ENCODE measurements around the gene SHPK. TPM values are rescaled to one million over a fixed set of nuclear protein-coding genes. Genes with fewer than 3 reads are reported as not detected.

The SHPK gene
- total RNA-seq, 1 experiment from 2014 or later, result 20.0 TPM

DNA sequence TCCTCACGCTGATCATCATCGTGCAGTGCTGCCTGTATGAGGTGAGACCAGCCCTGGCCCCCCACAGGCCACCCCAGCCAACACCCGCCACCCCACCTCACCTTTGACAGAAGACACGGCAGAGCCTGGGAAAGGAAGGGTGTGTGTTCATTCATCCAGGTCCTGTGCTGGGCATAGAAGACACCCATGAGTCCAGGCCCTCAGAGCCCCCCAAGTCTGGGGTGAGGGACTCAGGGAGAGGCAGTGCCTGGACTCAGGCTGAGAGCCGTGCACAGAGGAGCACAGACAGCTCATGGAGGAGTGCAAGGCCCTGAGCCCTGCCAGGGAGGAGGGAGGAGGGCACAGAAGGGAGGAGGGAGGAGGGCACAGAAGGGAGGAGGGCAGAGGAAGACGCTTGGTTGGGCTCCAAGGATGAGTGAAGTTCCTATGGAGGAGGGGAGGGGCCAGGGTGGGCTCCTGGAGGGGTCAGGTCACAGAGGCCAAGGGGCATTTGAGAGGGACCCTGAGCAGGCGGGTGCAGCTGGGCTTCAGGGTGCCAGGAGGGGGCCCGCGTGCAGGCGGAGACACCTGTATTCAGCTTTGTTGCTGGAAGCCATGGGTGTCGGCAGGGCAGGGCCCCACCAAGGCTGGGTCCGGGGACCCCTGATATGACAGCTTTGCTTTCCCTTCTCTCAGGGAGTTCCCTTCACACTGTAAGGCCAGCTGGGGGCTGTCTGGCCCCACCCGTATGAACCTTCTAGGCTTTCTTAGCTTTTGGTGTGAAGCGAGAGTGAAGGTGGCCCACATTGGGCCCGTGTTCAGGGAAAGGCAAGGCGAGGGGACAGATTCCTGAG, 20.9 kb upstream of the SHPK start:
- H3K27ac ChIP-seq (ENCODE audit: low read depth, low read length, poor library complexity, severe bottlenecking), result no peak overlapping the region
- H3K9me3 ChIP-seq (ENCODE audit: low read depth, low read length, poor library complexity, severe bottlenecking), result no peaks in the 10 kb centered on the region
- H3K27me3 ChIP-seq (replicated peaks; ENCODE audit: insufficient read depth, low read depth, low read length, poor library complexity), result no peaks in the 10 kb centered on the region
- H3K4me1 ChIP-seq (ENCODE audit: insufficient read depth, low read length, poor library complexity, severe bottlenecking), result no peaks in the 10 kb centered on the region
- no TSS peak for BruUV-seq (replicated peaks)
- no peaks in the 10 kb centered on the region for H3K36me3 ChIP-seq (ENCODE audit: insufficient read depth, low read length, poor library complexity, severe bottlenecking)
- ChIA-PET POLR2A (ENCODE audit: low non-redundant PET) (no interaction called here), CTCF (no interaction called here)
- no peak overlapping the region for H3K4me3 ChIP-seq (ENCODE audit: low read depth, low read length, poor library complexity, severe bottlenecking)
- no peak for DNase-seq (ENCODE audit: low spot score)
- intact Hi-C loops (cut with micrococcal nuclease; ENCODE audit: unreplicated experiment), result no loop called here
- TF ChIP-seq, protein P1, sequence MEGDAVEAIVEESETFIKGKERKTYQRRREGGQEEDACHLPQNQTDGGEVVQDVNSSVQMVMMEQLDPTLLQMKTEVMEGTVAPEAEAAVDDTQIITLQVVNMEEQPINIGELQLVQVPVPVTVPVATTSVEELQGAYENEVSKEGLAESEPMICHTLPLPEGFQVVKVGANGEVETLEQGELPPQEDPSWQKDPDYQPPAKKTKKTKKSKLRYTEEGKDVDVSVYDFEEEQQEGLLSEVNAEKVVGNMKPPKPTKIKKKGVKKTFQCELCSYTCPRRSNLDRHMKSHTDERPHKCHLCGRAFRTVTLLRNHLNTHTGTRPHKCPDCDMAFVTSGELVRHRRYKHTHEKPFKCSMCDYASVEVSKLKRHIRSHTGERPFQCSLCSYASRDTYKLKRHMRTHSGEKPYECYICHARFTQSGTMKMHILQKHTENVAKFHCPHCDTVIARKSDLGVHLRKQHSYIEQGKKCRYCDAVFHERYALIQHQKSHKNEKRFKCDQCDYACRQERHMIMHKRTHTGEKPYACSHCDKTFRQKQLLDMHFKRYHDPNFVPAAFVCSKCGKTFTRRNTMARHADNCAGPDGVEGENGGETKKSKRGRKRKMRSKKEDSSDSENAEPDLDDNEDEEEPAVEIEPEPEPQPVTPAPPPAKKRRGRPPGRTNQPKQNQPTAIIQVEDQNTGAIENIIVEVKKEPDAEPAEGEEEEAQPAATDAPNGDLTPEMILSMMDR (conservative IDR thresholded peaks at IDR 0.05; ENCODE audit: low read depth, low read length), result no peak
- no peak for TF ChIP-seq EZH2 (IDR thresholded peaks at IDR 0.05; ENCODE audit: borderline replicate concordance, low read depth, low read length, poor library complexity, severe bottlenecking)

DNA sequence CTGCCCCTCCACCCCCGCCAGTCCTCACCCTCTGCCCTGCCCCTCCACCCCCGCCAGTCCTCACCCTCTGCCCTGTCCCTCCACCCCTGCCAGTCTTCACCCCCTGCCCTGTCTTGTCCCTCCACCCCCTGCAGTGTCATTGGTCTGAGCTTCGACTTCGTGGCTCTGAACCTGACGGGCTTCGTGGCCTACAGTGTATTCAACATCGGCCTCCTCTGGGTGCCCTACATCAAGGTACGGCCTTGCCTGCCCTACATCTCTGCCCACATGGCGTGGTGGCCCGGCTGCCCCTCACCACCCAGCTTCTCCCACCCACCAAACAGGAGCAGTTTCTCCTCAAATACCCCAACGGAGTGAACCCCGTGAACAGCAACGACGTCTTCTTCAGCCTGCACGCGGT, 20.3 kb upstream of the SHPK start:
- no peaks in the 10 kb centered on the region for H3K9me3 ChIP-seq (ENCODE audit: low read depth, low read length, poor library complexity, severe bottlenecking)
- ChIA-PET CTCF (no interaction called here), POLR2A (ENCODE audit: low non-redundant PET) (no interaction called here)
- DNase-seq (ENCODE audit: low spot score), result no peak
- H3K4me1 ChIP-seq (ENCODE audit: insufficient read depth, low read length, poor library complexity, severe bottlenecking), result no peaks in the 10 kb centered on the region
- H3K27me3 ChIP-seq (replicated peaks; ENCODE audit: insufficient read depth, low read depth, low read length, poor library complexity), result no peaks in the 10 kb centered on the region
- intact Hi-C loops (cut with micrococcal nuclease; ENCODE audit: unreplicated experiment), result no loop called here
- H3K4me3 ChIP-seq (ENCODE audit: low read depth, low read length, poor library complexity, severe bottlenecking), result no peak overlapping the region
- no TSS peak for BruUV-seq (replicated peaks)
- TF ChIP-seq EZH2 (IDR thresholded peaks at IDR 0.05; ENCODE audit: borderline replicate concordance, low read depth, low read length, poor library complexity, severe bottlenecking), result no peak
- TF ChIP-seq, protein P1 (conservative IDR thresholded peaks at IDR 0.05; ENCODE audit: low read depth, low read length), result no peak
- H3K36me3 ChIP-seq (ENCODE audit: insufficient read depth, low read length, poor library complexity, severe bottlenecking), result no peaks in the 10 kb centered on the region
- H3K27ac ChIP-seq (ENCODE audit: low read depth, low read length, poor library complexity, severe bottlenecking), result no peak overlapping the region

GRCh38 chr17:3655766-3656165, 19.7 kb upstream of the SHPK start:
- POLR2A ChIA-PET (ENCODE audit: low non-redundant PET), result interaction anchor here (0.6 kb wide), 1 partner anchor 96 kb away, joined by 3 read pairs; no protein-coding TSS in a partner anchor
- no TSS peak for BruUV-seq (replicated peaks)
- Histone ChIP-seq H3K4me3 (ENCODE audit: low read depth, low read length, poor library complexity, severe bottlenecking) (no peak overlapping the region), H3K27ac (ENCODE audit: low read depth, low read length, poor library complexity, severe bottlenecking) (no peak overlapping the region), H3K36me3 (ENCODE audit: insufficient read depth, low read length, poor library complexity, severe bottlenecking) (no peaks in the 10 kb centered on the region), H3K4me1 (ENCODE audit: insufficient read depth, low read length, poor library complexity, severe bottlenecking) (no peaks in the 10 kb centered on the region), H3K27me3 (replicated peaks; ENCODE audit: insufficient read depth, low read depth, low read length, poor library complexity) (no peaks in the 10 kb centered on the region), H3K9me3 (ENCODE audit: low read depth, low read length, poor library complexity, severe bottlenecking) (no peaks in the 10 kb centered on the region)
- TF ChIP-seq, protein P1 (conservative IDR thresholded peaks at IDR 0.05; ENCODE audit: low read depth, low read length), result no peak
- no peak for TF ChIP-seq EZH2 (IDR thresholded peaks at IDR 0.05; ENCODE audit: borderline replicate concordance, low read depth, low read length, poor library complexity, severe bottlenecking)
- no peak for DNase-seq (ENCODE audit: low spot score)
- CTCF ChIA-PET, result no interaction called here
- intact Hi-C loops (cut with micrococcal nuclease; ENCODE audit: unreplicated experiment), result no loop called here
